Psoas muscle (tissue), 8 donors: ENCODE results near the gene TOP3A. TPM values are rescaled to one million over a fixed set of nuclear protein-coding genes. Genes with fewer than 3 reads are reported as not detected.

Experiments used
- ATAC-seq, 4 donors: fragments of 200-7000 bp; cut with Tn5 transposase; one replicate each; pipeline ENCODE4 v1.9.1; 2020; ENCODE audit warnings: moderate library complexity in 3 of 4, mild to moderate bottlenecking in 2 of 4
- DNase-seq, 2 donors: peaks; one replicate each; pipeline ENCODE4 v3.0.0-alpha.2; 2020
- H3K27ac ChIP-seq: fragments of 200-600 bp; one replicate; pipeline ENCODE4 v1.8.0; 2022
- H3K27me3 ChIP-seq, 3 donors: fragments of 200-600 bp in 1 of 3; one replicate each; pipeline versions ENCODE4 v1.6.1 to v1.8.0; 2013 to 2022; ENCODE audit warnings: low read length in 2 of 3, mild to moderate bottlenecking in 2 of 3, moderate library complexity in 1 of 3; ENCODE audit not compliant: insufficient read depth in 3 of 3
- H3K36me3 ChIP-seq, 2 donors: fragments of 200-600 bp in 1 of 2; one replicate each; pipeline versions ENCODE4 v1.6.1 to v1.8.0; 2013 to 2022; ENCODE audit warnings: low read depth in 1 of 2, mild to moderate bottlenecking in 1 of 2, moderate library complexity in 1 of 2; ENCODE audit not compliant: insufficient read depth in 1 of 2
- H3K4me1 ChIP-seq: fragments of 200-600 bp; one replicate; pipeline ENCODE4 v1.8.0; 2022
- H3K4me3 ChIP-seq: fragments of 200-600 bp; one replicate; pipeline ENCODE4 v1.8.0; 2022; ENCODE audit warnings: mild to moderate bottlenecking
- H3K9me3 ChIP-seq: fragments of 200-600 bp; one replicate; pipeline ENCODE4 v1.8.0; 2022
- CTCF ChIP-seq: fragments of 200-600 bp; IDR thresholded peaks from one replicate; pipeline ENCODE4 v1.8.0; 2022; ENCODE audit warnings: antibody characterized with exemption
- WGBS, 3 donors: extraction: QIAGEN DNeasy Blood & Tissue Kit; methylation state at CpG; one replicate each; pipeline versions ENCODE4 v1.1.6 to v1.1.7; 2013; 5-methylcytosine and 5-hydroxymethylcytosine counted together
- intact Hi-C, 2 donors: fragments of 100-400 bp; cut with DNase I; formaldehyde crosslinking; loops; one replicate each; pipeline versions ENCODE4 v1.11.0 to v1.14.2; 2022
- polyA plus RNA-seq, 3 donors: library from polyadenylated mRNA; stranded (reverse); fragments of 200-250 nt; gene quantifications; one replicate each; pipeline ENCODE4 v1.2.3, GENCODE V29; 2013
- total RNA-seq, 4 donors: library from RNA; stranded (reverse); fragmentation: NEBNext Ultra II Directional in 2 of 4; extraction: Animal tissue kit (Norgen Biotek cat#: 25700) in 2 of 4; gene quantifications; one replicate each; pipeline versions ENCODE4 v1.2.1 to v1.2.4, GENCODE V29; 2021 to 2023
- donor health status: healthy with polysubstance abuse.
- donor health status: DM: no; HTN: no; CAD: no; lungs with moderate emphysema.
- donor health status: Bipolar disorder and iron deficiency.
- donor health status: healthy.
- donor health status: DM: yes; HTN: yes; CAD: no.
- donor health status: DM: no; HTN: no; CAD: no.
- donor health status: DM: no; HTN: no; CAD: no.
- donor health status: DM: yes; HTN: yes; CAD: no.

Gene TOP3A
- total and polyA plus RNA-seq, 7 donors, result 8.8 to 24.3 (median 13.6) TPM

GRCh38 chr17:18322522-18322921 lies 7.7 kb upstream of the TOP3A start:
- no peaks in the 10 kb centered on the region for H3K27me3 ChIP-seq
- 89 to 95% (median 91%) methylated on average over 12 of the region's 12 CpGs for WGBS, 3 donors
- no peaks in the 10 kb centered on the region for H3K9me3 ChIP-seq
- TF ChIP-seq CTCF, result no peak
- peaks cover 29% of the 10 kb centered on the region for H3K4me1 ChIP-seq
- H3K4me3 ChIP-seq, result no peak overlapping the region
- intact Hi-C loops, result no loop called here
- no peak for ATAC-seq
- peaks cover 4 to 91% of the 10 kb centered on the region in 2 donors for H3K36me3 ChIP-seq
- H3K27ac ChIP-seq, result no peak overlapping the region
- DNase-seq, result no peak

GRCh38 chr17:18321309-18321708 lies 6.5 kb upstream of the TOP3A start:
- 63 to 75% (median 68%) methylated on average over 5 of the region's 5 CpGs for WGBS, 3 donors
- H3K27ac ChIP-seq, result no peak overlapping the region
- ATAC-seq (peak in 1 of 4 donors; percentile 40), DNase-seq (no peak)
- TF ChIP-seq CTCF, result no peak
- H3K27me3 ChIP-seq, result no peaks in the 10 kb centered on the region
- peaks cover 41% of the 10 kb centered on the region for H3K4me1 ChIP-seq
- peaks cover 0 to 91% of the 10 kb centered on the region in 2 donors for H3K36me3 ChIP-seq
- no peak overlapping the region for H3K4me3 ChIP-seq
- H3K9me3 ChIP-seq, result no peaks in the 10 kb centered on the region
- intact Hi-C loops, result no loop called here

GRCh38 chr17:18320301-18320700 lies 5.5 kb upstream of the TOP3A start:
- peaks cover 0 to 81% of the 10 kb centered on the region in 2 donors for H3K36me3 ChIP-seq
- no peak for DNase-seq
- intact Hi-C loops, result no loop called here
- no peak overlapping the region for H3K4me3 ChIP-seq
- WGBS, 3 donors, result 83 to 90% (median 85%) methylated on average over 6 to 7 of the region's 7 CpGs
- ATAC-seq, result no peak
- peak overlapping the region; percentile 37 for H3K27ac ChIP-seq
- peaks cover 46% of the 10 kb centered on the region for H3K4me1 ChIP-seq
- H3K27me3 ChIP-seq, result no peaks in the 10 kb centered on the region
- TF ChIP-seq CTCF, result no peak
- no peaks in the 10 kb centered on the region for H3K9me3 ChIP-seq

GRCh38 chr17:18319604-18320256 lies 4.9 kb upstream of the TOP3A start:
- intact Hi-C loops, result loop anchor here in 1 of 2 donors (5.0 kb wide), 1 partner anchor 62 kb away; the partner anchor contains the start of gene FLII
- 54 to 69% (median 56%) methylated on average over 13 of the region's 13 CpGs for WGBS, 3 donors
- peak; percentile 30 for TF ChIP-seq CTCF
- ATAC-seq (peak in 1 of 4 donors; percentile 24), DNase-seq (no peak)
- peaks cover 0 to 76% of the 10 kb centered on the region in 2 donors for H3K36me3 ChIP-seq
- H3K4me3 ChIP-seq, result no peak overlapping the region
- H3K9me3 ChIP-seq, result no peaks in the 10 kb centered on the region
- no peaks in the 10 kb centered on the region for H3K27me3 ChIP-seq
- H3K27ac ChIP-seq, result peak overlapping the region; percentile 37
- peaks cover 46% of the 10 kb centered on the region for H3K4me1 ChIP-seq
